Choroid plexus epithelial cell (primary cell): ENCODE measurements around the gene ZFAND5.

Source experiments
- DNase-seq: peaks from one replicate; pipeline ENCODE4 v3.0.0-alpha.2; 2010; ENCODE audit warnings: low read depth
- H3K4me3 ChIP-seq: 2 replicates; pipeline ENCODE4 v1.5.1; 2011; ENCODE audit warnings: low read depth, mild to moderate bottlenecking, control low read depth, low read length, moderate library complexity
- TF ChIP-seq, protein P1 (sequence below): conservative IDR thresholded peaks from 2 replicates; pipeline ENCODE4 v1.5.1; 2011; ENCODE audit warnings: low read depth, mild to moderate bottlenecking, control low read depth, inconsistent platforms, low read length, moderate library complexity

Gene ZFAND5

DNA sequence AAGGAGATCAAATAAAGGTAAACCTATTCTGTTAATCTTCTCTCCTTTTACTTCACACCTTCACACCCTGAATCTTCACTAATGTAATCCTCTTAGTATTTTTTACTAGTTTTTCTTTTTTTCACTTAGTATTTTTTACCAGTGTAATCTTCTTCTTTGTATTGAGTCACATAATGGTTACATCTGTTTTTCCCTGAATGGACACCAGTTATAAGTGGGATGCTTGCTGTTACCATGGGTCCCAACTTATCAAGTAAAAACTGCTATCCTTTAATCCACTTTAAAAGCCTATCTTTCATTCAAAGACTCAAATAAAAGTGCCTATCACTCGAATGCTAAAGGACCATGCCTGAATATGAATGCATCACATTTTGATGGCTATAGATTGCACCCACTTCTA is 15.1 kb downstream of the ZFAND5 start:
- TF ChIP-seq, protein P1, sequence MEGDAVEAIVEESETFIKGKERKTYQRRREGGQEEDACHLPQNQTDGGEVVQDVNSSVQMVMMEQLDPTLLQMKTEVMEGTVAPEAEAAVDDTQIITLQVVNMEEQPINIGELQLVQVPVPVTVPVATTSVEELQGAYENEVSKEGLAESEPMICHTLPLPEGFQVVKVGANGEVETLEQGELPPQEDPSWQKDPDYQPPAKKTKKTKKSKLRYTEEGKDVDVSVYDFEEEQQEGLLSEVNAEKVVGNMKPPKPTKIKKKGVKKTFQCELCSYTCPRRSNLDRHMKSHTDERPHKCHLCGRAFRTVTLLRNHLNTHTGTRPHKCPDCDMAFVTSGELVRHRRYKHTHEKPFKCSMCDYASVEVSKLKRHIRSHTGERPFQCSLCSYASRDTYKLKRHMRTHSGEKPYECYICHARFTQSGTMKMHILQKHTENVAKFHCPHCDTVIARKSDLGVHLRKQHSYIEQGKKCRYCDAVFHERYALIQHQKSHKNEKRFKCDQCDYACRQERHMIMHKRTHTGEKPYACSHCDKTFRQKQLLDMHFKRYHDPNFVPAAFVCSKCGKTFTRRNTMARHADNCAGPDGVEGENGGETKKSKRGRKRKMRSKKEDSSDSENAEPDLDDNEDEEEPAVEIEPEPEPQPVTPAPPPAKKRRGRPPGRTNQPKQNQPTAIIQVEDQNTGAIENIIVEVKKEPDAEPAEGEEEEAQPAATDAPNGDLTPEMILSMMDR, result no peak
- no peak overlapping the region for H3K4me3 ChIP-seq

DNA sequence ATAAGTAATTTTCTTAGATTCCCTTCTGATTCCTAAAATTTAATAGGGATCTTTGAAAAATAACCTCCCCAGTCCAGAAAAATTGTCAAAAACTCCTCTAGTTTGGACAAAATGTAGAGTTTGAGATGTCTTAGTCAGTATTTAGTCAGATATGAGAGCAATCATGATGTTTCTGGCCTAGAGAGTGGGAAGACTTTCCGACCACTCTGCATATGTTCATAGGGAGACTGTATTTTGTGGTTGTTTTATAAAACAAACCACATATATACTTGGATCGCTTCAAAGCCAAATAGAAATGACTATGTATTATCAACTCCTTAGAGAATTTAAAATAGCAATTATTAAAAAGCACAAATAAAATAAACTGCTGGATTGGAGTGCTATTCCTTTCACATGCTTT is 15.8 kb downstream of the ZFAND5 start:
- no peak overlapping the region for H3K4me3 ChIP-seq
- DNase-seq, result no peak
- TF ChIP-seq, protein P1, result no peak

More for the DNA sequence above, 15.1 kb downstream of the ZFAND5 start:
- no peak for DNase-seq

DNA sequence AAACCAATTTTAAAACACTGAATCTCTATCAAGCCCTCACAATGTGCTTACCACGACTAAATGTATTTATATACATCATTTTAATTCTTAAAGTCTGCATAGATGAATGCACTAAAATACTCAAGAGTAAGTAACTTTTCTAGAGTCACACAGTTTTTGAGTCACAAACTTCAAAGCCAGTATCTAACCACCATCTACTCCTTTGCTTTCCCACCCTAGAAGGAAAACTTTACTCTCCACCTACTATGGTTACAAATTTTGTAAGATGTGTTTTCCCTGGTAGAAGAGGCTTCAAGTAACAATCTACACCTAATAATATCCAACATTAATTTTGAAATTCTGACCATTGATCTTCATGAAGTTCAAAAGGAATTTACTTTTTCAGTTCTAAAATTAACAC is 18.7 kb downstream of the ZFAND5 start:
- no peak overlapping the region for H3K4me3 ChIP-seq
- TF ChIP-seq, protein P1, result no peak
- no peak for DNase-seq

DNA sequence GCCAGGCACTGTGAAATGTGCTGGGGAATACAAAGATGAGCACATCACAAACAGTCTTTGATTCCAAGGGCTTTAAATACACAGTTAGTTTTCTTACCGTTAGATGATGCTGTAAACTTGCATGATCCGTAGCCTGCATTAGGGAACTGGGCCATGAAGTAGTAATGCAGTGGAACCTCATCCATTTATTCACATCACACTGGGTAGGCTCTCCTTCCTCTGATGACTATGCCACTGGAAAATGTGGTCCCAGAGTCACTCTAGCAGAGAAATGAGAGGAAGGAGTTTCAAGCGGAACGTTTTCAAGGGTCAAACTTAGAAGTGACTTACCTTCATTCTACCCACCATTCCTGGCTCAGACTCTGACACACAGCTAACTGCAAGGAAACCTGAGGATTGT is 26.4 kb downstream of the ZFAND5 start:
- no peak for DNase-seq
- TF ChIP-seq, protein P1, result no peak
- H3K4me3 ChIP-seq, result no peak overlapping the region

DNA sequence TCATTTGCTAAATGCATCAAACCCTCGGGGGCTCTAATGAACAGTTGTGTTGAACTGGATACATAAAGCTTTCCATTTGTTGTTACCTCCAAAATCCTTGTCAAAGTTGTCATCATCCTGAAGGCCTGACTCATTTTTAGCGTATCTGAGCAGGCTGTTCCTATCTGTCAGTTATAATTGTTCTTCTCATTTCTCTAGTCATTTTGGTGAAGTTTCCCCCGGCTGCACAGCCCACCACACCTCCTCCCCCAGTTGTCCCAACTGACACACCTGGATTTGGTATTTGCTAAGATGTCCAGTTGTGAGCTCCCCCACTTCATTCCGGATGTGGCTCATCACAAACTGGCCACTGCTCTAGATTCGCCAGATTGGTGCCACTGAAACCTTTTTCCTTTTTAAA is 27.7 kb downstream of the ZFAND5 start:
- H3K4me3 ChIP-seq, result no peak overlapping the region
- TF ChIP-seq, protein P1, result no peak
- DNase-seq, result no peak

DNA sequence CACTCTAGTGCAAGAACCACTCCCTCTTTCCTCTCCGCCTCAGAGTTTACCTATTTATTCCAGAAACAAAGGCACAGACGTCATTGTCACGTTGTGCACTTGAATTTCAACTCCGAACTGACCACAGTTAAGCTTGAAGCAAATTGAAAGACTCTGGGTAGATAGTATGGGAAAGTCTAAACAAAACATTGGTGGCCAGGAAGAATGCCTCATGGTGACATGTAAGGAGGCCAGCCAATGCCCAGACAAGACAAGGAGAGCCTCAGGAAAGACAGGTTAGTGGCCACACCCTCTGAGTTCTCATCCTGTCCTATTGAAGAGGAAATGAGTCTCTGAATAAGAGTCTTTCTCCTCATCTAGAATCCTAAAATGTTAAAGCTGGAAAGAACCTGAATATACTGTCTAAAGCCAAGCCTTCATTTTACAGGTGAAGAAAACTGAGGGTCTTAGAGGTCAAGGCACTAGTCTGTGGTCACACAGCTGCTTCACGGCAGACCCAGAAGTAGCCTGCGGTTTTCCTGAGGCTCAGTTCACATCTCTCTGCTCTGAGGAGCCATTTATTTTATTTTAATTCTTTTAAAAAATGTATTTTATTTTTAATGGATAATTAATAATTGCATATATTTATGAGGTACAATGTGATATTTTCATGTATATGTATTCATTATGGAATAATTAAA is 30.2 kb downstream of the ZFAND5 start:
- no peak overlapping the region for H3K4me3 ChIP-seq
- no peak for DNase-seq
- TF ChIP-seq, protein P1, result no peak

DNA sequence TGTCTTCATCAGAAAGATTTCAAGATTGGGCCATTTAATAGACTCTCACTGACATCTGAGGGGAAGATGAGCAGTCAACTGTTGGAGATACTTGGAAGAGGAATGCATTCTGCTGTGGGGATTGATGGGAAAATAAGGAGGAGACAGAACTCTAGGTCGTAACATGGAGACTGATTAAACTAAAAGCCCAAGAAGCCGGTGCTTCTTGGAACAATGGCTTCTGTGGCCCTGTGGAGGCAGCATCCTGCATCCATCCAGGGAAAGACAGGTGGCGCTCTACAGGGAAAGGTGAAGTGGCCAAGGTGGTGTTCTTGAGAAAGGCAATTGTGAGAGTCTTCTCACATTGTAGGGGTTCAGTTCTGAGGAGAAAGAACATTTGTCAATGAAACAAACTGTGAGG is 31.3 kb downstream of the ZFAND5 start:
- no peak overlapping the region for H3K4me3 ChIP-seq
- DNase-seq, result no peak
- TF ChIP-seq, protein P1, result peak; percentile 23
